ENCODE data around the gene CHRNG. TPM values are rescaled to one million over a fixed set of nuclear protein-coding genes. Genes with fewer than 3 reads are reported as not detected.
A peak's percentile ranks its signal among the peaks of the same experiment; 100 is the strongest.

CHRNG gene
- not detected for total RNA-seq

GRCh38 chr2:232539298-232540231, at the start of gene CHRNG:
TSS of gene CHRNG (plus strand) at chr2:232539692. CDS start at chr2:232539748, 56 bp downstream.
- Mint-ChIP-seq H3K4me3 (no peak within 1 kb of the TSS), H3K36me3 (ENCODE audit: low read depth) (peaks cover 3% of the 10 kb centered on the region), H3K9me3 (ENCODE audit: low read depth) (no peaks in the 10 kb centered on the region), H3K27me3 (peaks cover 2% of the 10 kb centered on the region), H3K4me1 (no peaks in the 10 kb centered on the region), H3K27ac (no peak within 1 kb of the TSS)
- ChIA-PET POLR2A (no interaction called here), CTCF (interaction anchor here (0.6 kb wide), 1 partner anchor 399 kb away, joined by 3 read pairs; no protein-coding TSS in a partner anchor)
- intact Hi-C loops (cut with DNase I, micrococcal nuclease), result no loop called here
- DNase-seq (no peak), ATAC-seq (no peak)

- Mint-ChIP-seq H3K27me3 (peaks cover 18% of the 10 kb centered on the region), H3K36me3 (ENCODE audit: low read depth) (no peaks in the 10 kb centered on the region), H3K27ac (no peak overlapping the region), H3K9me3 (ENCODE audit: low read depth) (no peaks in the 10 kb centered on the region), H3K4me1 (peaks cover under 1% of the 10 kb centered on the region), H3K4me3 (no peak overlapping the region)
- intact Hi-C loops (cut with DNase I, micrococcal nuclease), result no loop called here
- POLR2A ChIA-PET, result no interaction called here
- DNase-seq (peak; percentile 2), ATAC-seq (no peak)
- CTCF ChIA-PET, result interaction anchor here (0.6 kb wide), 1 partner anchor 72 kb away, joined by 4 read pairs; no protein-coding TSS in a partner anchor
Observed at GRCh38 chr2:232490221-232491138, 49.0 kb upstream of the CHRNG start.

- intact Hi-C loops (cut with DNase I, micrococcal nuclease), result no loop called here
- no peaks in the 10 kb centered on the region for H3K36me3 Mint-ChIP-seq (ENCODE audit: low read depth)
- H3K27ac Mint-ChIP-seq, result no peak overlapping the region
- no peak overlapping the region for H3K4me3 Mint-ChIP-seq
- CTCF ChIA-PET, result no interaction called here
- ATAC-seq (no peak), DNase-seq (peak; percentile 3)
- H3K27me3 Mint-ChIP-seq, result peaks cover 18% of the 10 kb centered on the region
- POLR2A ChIA-PET, result no interaction called here
- no peaks in the 10 kb centered on the region for H3K9me3 Mint-ChIP-seq (ENCODE audit: low read depth)
- no peaks in the 10 kb centered on the region for H3K4me1 Mint-ChIP-seq
Observed at GRCh38 chr2:232491139-232491780, 48.2 kb upstream of the CHRNG start.

GRCh38 chr2:232492236-232492848, 47.1 kb upstream of the CHRNG start:
- no peak overlapping the region for H3K4me3 Mint-ChIP-seq
- ChIA-PET CTCF (no interaction called here), POLR2A (no interaction called here)
- no peaks in the 10 kb centered on the region for H3K4me1 Mint-ChIP-seq
- no peaks in the 10 kb centered on the region for H3K36me3 Mint-ChIP-seq (ENCODE audit: low read depth)
- ATAC-seq (no peak), DNase-seq (peak; percentile 0)
- intact Hi-C loops (cut with DNase I, micrococcal nuclease), result no loop called here
- no peak overlapping the region for H3K27ac Mint-ChIP-seq
- H3K9me3 Mint-ChIP-seq (ENCODE audit: low read depth), result no peaks in the 10 kb centered on the region
- peaks cover 15% of the 10 kb centered on the region for H3K27me3 Mint-ChIP-seq

GRCh38 chr2:232492963-232493700, 46.4 kb upstream of the CHRNG start:
- Mint-ChIP-seq H3K9me3 (ENCODE audit: low read depth) (no peaks in the 10 kb centered on the region), H3K4me3 (no peak overlapping the region), H3K27ac (no peak overlapping the region), H3K36me3 (ENCODE audit: low read depth) (no peaks in the 10 kb centered on the region), H3K27me3 (peaks cover 13% of the 10 kb centered on the region), H3K4me1 (no peaks in the 10 kb centered on the region)
- intact Hi-C loops (cut with DNase I, micrococcal nuclease), result no loop called here
- ATAC-seq, result no peak
- ChIA-PET CTCF (no interaction called here), POLR2A (no interaction called here)
- no peak for DNase-seq

- POLR2A ChIA-PET, result no interaction called here
- Mint-ChIP-seq H3K27me3 (peaks cover 10% of the 10 kb centered on the region), H3K36me3 (ENCODE audit: low read depth) (no peaks in the 10 kb centered on the region), H3K9me3 (ENCODE audit: low read depth) (no peaks in the 10 kb centered on the region), H3K27ac (no peak overlapping the region), H3K4me1 (no peaks in the 10 kb centered on the region), H3K4me3 (no peak overlapping the region)
- no peak for DNase-seq
- ATAC-seq, result no peak
- intact Hi-C loops (cut with DNase I, micrococcal nuclease), result no loop called here
- CTCF ChIA-PET, result interaction anchor here (0.6 to 0.9 kb wide), 2 partner anchors 27 to 568 kb away, joined by 3 read pairs; partner anchors contain the start of gene NPPC
Observed at GRCh38 chr2:232493701-232494474, 45.6 kb upstream of the CHRNG start.

- DNase-seq (no peak), ATAC-seq (no peak)
- Mint-ChIP-seq H3K36me3 (ENCODE audit: low read depth) (no peaks in the 10 kb centered on the region), H3K4me1 (no peaks in the 10 kb centered on the region), H3K27ac (no peak overlapping the region), H3K4me3 (no peak overlapping the region), H3K27me3 (peaks cover 6% of the 10 kb centered on the region), H3K9me3 (ENCODE audit: low read depth) (no peaks in the 10 kb centered on the region)
- intact Hi-C loops (cut with DNase I, micrococcal nuclease), result no loop called here
- CTCF ChIA-PET, result interaction anchor here (0.6 to 0.9 kb wide), 2 partner anchors 27 to 568 kb away, joined by 3 read pairs; partner anchors contain the start of gene NPPC
- POLR2A ChIA-PET, result no interaction called here
Observed at GRCh38 chr2:232494542-232494941, 45.0 kb upstream of the CHRNG start.

GRCh38 chr2:232495292-232495691, 44.2 kb upstream of the CHRNG start:
- no peaks in the 10 kb centered on the region for H3K36me3 Mint-ChIP-seq (ENCODE audit: low read depth)
- H3K9me3 Mint-ChIP-seq (ENCODE audit: low read depth), result no peaks in the 10 kb centered on the region
- intact Hi-C loops (cut with DNase I, micrococcal nuclease), result no loop called here
- CTCF ChIA-PET, result no interaction called here
- POLR2A ChIA-PET, result no interaction called here
- H3K4me3 Mint-ChIP-seq, result no peak overlapping the region
- H3K4me1 Mint-ChIP-seq, result no peaks in the 10 kb centered on the region
- H3K27me3 Mint-ChIP-seq, result peaks cover 4% of the 10 kb centered on the region
- DNase-seq (no peak), ATAC-seq (no peak)
- no peak overlapping the region for H3K27ac Mint-ChIP-seq

GRCh38 chr2:232496501-232497270, 42.8 kb upstream of the CHRNG start:
- no peak overlapping the region for H3K4me3 Mint-ChIP-seq
- no peaks in the 10 kb centered on the region for H3K9me3 Mint-ChIP-seq (ENCODE audit: low read depth)
- H3K27ac Mint-ChIP-seq, result no peak overlapping the region
- H3K4me1 Mint-ChIP-seq, result no peaks in the 10 kb centered on the region
- no peaks in the 10 kb centered on the region for H3K36me3 Mint-ChIP-seq (ENCODE audit: low read depth)
- ChIA-PET POLR2A (interaction anchor here (0.6 kb wide), 1 partner anchor 385 kb away, joined by 3 read pairs; no protein-coding TSS in a partner anchor), CTCF (interaction anchor here (0.7 kb wide), 1 partner anchor 283 kb away, joined by 3 read pairs; no protein-coding TSS in a partner anchor)
- intact Hi-C loops (cut with DNase I, micrococcal nuclease), result no loop called here
- peaks cover 3% of the 10 kb centered on the region for H3K27me3 Mint-ChIP-seq
- DNase-seq, result no peak
- ATAC-seq, result no peak
